ENCODE results near the gene CTNNA1. TPM values are rescaled to one million over a fixed set of nuclear protein-coding genes. Genes with fewer than 3 reads are reported as not detected.

The CTNNA1 gene
- total RNA-seq, 2 donors from 2014 or later: 266 to 322 TPM

DNA sequence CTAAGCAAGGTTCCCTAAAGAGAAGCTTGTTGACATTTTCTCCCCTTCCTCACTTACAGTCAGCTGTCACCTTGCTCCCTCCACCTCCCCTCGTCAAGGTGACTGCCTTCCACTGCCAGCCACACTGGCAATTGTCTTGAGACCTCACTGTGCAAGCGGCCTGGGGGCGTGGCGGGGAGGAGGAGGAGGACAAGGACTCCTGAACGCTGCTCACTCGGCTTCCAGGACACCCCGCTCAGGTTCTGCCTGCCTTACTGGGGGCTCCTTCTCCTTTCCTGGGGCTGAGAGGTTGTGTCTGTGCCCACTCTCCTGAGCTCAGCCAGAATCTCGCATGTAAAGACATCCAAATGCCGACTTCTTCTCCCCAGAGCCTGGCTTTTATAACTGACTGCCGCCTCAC, 182.2 kb downstream of the CTNNA1 start:
- Histone ChIP-seq H3K4me1 (ENCODE audit: control insufficient read depth in 1 of 2, low read depth in 2 of 2) (peaks cover 0 to 12% of the 10 kb centered on the region in 2 donors), H3K9me3 (no peaks in the 10 kb centered on the region), H3K27ac (no peak overlapping the region), H3K4me3 (no peak overlapping the region), H3K36me3 (peaks cover 46% of the 10 kb centered on the region), H3K27me3 (replicated peaks; ENCODE audit: insufficient read depth) (no peaks in the 10 kb centered on the region)
- TF ChIP-seq, protein P1, sequence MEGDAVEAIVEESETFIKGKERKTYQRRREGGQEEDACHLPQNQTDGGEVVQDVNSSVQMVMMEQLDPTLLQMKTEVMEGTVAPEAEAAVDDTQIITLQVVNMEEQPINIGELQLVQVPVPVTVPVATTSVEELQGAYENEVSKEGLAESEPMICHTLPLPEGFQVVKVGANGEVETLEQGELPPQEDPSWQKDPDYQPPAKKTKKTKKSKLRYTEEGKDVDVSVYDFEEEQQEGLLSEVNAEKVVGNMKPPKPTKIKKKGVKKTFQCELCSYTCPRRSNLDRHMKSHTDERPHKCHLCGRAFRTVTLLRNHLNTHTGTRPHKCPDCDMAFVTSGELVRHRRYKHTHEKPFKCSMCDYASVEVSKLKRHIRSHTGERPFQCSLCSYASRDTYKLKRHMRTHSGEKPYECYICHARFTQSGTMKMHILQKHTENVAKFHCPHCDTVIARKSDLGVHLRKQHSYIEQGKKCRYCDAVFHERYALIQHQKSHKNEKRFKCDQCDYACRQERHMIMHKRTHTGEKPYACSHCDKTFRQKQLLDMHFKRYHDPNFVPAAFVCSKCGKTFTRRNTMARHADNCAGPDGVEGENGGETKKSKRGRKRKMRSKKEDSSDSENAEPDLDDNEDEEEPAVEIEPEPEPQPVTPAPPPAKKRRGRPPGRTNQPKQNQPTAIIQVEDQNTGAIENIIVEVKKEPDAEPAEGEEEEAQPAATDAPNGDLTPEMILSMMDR (IDR thresholded peaks at IDR 0.05): no peak
- no peak for ATAC-seq (ENCODE audit: insufficient number of reproducible peaks, low FRiP score, low read depth)
- DNase-seq (ENCODE audit: low spot score): no peak

DNA sequence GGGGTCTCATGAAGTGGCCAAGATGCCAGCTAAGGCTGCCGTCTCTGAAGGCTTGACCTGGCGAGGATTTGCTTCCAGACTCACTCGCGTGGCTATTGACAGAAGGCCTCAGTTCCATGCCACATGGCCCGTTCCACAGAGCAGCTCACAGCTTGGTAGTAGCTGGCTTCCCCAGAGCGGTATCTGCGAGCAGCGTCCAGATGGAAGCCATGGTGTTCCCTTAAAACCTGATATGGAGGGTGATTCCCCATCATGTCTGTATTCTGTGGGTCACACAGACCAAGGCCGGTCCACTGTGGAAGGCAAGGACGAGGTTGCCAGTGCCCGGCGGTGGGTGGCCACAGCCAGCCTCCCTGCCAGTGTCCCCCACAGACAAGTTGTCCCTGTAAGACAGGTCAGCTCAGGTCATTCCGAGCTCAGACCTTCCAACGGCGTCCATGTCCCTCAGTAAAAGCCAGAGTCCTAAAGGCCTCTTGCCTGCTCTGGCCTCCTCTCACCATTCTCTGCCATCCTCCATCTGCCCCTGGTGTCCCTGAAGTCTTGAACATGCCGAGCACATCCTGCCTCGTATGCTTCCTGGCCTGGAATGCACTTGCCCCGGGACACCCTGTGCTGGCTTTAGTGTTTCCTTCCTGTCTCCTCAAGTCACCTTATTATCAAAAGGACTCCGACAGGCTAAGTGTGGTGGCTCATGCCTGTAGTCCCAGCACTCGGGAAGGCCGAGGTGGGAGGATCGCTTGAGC, 183.2 kb downstream of the CTNNA1 start:
- Histone ChIP-seq H3K4me1 (ENCODE audit: control insufficient read depth in 1 of 2, low read depth in 2 of 2) (peaks cover 0 to 12% of the 10 kb centered on the region in 2 donors), H3K27ac (no peak overlapping the region), H3K27me3 (replicated peaks; ENCODE audit: insufficient read depth) (no peaks in the 10 kb centered on the region), H3K9me3 (no peaks in the 10 kb centered on the region), H3K4me3 (no peak overlapping the region), H3K36me3 (peaks cover 37% of the 10 kb centered on the region)
- TF ChIP-seq, protein P1 (IDR thresholded peaks at IDR 0.05): no peak
- ATAC-seq (ENCODE audit: insufficient number of reproducible peaks, low FRiP score, low read depth) (no peak), DNase-seq (ENCODE audit: low spot score) (no peak)

DNA sequence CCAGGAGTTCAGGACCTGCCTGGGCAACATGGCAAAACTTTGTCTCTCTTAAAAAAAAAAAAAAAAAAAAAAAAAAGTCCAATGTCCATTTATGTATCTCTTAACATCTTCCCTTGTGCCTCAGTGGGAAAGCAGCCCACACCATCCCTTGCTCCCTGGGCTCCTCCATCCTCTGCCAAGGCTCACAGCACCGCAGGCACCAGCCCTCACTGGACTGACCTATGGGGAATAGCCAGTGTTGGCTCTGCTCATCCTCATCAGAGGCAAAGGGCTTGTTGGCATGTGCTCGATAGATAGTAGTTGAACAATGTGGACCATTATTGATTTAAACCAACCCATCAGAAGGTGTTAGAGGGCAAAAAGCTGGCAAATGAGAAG, 183.7 kb downstream of the CTNNA1 start:
- TF ChIP-seq, protein P1 (IDR thresholded peaks at IDR 0.05): no peak
- peaks cover 31% of the 10 kb centered on the region for H3K36me3 ChIP-seq
- H3K9me3 ChIP-seq: no peaks in the 10 kb centered on the region
- DNase-seq (ENCODE audit: low spot score) (no peak), ATAC-seq (ENCODE audit: insufficient number of reproducible peaks, low FRiP score, low read depth) (no peak)
- no peaks in the 10 kb centered on the region for H3K27me3 ChIP-seq (replicated peaks; ENCODE audit: insufficient read depth)
- no peak overlapping the region for H3K4me3 ChIP-seq
- peaks cover 0 to 12% of the 10 kb centered on the region in 2 donors for H3K4me1 ChIP-seq (ENCODE audit: control insufficient read depth in 1 of 2, low read depth in 2 of 2)
- no peak overlapping the region for H3K27ac ChIP-seq

DNA sequence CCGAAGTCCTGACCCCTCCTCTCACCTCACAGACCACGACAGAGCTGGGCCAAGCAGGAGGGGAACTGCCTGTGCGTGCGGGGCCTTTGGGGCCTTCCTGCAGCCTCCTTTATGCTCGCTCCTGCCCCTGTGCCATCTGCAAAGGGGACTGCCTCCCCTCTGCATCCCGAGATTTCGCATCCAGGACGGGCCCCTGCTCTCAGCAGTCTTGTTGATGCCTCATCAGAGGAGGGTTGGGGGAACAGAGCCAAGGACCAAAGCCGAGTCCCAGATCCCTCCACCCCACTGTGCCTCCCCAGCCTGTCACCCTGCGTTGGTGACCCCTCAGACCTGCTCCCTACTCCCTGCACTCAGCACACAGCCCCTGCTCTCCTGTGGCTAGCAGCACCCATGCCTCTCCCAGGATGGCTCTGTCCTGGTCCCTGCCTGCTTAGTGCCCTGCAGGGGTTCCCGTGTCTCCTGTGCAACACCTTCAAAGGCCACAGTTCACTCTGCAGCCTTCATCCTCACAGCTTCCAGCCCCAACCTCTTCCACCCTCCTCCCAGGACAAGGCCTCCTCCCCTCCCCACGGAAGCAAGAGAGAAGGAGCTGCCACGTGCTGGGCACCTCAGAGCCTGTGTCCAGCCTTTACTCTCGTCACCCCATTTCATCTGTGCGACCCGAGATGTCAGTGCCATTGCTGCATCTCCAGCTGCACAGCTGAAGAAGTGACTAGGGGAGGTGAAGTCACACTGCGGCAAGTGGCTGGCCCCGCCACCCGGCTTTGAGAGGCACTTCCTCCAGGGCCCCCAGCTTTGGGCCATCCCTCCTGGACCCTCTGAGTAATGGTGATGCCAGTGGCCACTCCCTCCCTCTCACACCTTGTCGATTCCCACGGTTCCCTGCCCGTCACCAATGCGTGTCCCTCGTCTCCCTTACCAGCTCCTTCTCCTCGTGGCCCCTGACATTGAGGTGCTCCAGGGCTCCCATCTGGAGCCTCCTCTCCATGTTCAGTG, 184.5 kb downstream of the CTNNA1 start:
- ATAC-seq (ENCODE audit: insufficient number of reproducible peaks, low FRiP score, low read depth) (no peak), DNase-seq (ENCODE audit: low spot score) (no peak)
- H3K36me3 ChIP-seq: peaks cover 24% of the 10 kb centered on the region
- no peak overlapping the region for H3K4me3 ChIP-seq
- H3K4me1 ChIP-seq (ENCODE audit: control insufficient read depth in 1 of 2, low read depth in 2 of 2): peaks cover 0 to 12% of the 10 kb centered on the region in 2 donors
- no peak overlapping the region for H3K27ac ChIP-seq
- H3K9me3 ChIP-seq: no peaks in the 10 kb centered on the region
- no peaks in the 10 kb centered on the region for H3K27me3 ChIP-seq (replicated peaks; ENCODE audit: insufficient read depth)
- TF ChIP-seq, protein P1 (IDR thresholded peaks at IDR 0.05): no peak

DNA sequence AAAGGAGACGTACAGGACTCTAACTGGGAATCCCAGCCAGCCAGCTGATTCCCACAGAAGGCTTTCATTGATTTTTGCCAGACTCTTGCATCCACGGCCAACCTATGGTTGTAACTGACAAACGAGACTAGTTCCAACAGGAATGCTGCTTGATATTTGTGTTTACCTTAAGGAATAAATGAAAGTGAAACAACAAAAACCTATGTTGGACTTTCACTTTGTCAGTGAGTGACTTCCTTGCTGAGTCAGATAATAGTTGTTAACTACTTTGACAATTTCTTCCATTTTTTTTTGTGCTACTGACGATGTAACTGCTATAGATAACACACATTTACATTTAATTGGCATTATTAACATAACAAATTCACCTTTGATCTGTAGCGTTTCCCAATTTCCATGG, 185.3 kb downstream of the CTNNA1 start:
- ATAC-seq (ENCODE audit: insufficient number of reproducible peaks, low FRiP score, low read depth) (no peak), DNase-seq (ENCODE audit: low spot score) (no peak)
- Histone ChIP-seq H3K27ac (no peak overlapping the region), H3K9me3 (no peaks in the 10 kb centered on the region), H3K4me1 (ENCODE audit: control insufficient read depth in 1 of 2, low read depth in 2 of 2) (peaks cover 0 to 12% of the 10 kb centered on the region in 2 donors), H3K27me3 (replicated peaks; ENCODE audit: insufficient read depth) (no peaks in the 10 kb centered on the region), H3K4me3 (no peak overlapping the region), H3K36me3 (peaks cover 16% of the 10 kb centered on the region)
- TF ChIP-seq, protein P1 (IDR thresholded peaks at IDR 0.05): no peak

Data from thoracic aorta (tissue), 2 donors.